AG09319 (cell line): ENCODE results near the gene WDR6.

Experiments
- DNase-seq: peaks from one replicate; pipeline ENCODE4 v3.0.0-alpha.2; 2010; ENCODE audit warnings: low read depth; ENCODE audit errors: extremely low read depth
- TF ChIP-seq, protein P1 (sequence below): IDR thresholded peaks from 2 replicates; pipeline ENCODE4 v1.5.1; 2011; ENCODE audit warnings: low read depth, mild to moderate bottlenecking, inconsistent platforms, low read length, moderate library complexity

WDR6 gene

GRCh38 chr3:48984663-48985062 lies 22.5 kb upstream of the WDR6 start:
- TF ChIP-seq, protein P1, sequence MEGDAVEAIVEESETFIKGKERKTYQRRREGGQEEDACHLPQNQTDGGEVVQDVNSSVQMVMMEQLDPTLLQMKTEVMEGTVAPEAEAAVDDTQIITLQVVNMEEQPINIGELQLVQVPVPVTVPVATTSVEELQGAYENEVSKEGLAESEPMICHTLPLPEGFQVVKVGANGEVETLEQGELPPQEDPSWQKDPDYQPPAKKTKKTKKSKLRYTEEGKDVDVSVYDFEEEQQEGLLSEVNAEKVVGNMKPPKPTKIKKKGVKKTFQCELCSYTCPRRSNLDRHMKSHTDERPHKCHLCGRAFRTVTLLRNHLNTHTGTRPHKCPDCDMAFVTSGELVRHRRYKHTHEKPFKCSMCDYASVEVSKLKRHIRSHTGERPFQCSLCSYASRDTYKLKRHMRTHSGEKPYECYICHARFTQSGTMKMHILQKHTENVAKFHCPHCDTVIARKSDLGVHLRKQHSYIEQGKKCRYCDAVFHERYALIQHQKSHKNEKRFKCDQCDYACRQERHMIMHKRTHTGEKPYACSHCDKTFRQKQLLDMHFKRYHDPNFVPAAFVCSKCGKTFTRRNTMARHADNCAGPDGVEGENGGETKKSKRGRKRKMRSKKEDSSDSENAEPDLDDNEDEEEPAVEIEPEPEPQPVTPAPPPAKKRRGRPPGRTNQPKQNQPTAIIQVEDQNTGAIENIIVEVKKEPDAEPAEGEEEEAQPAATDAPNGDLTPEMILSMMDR, result no peak
- DNase-seq, result no peak

DNA sequence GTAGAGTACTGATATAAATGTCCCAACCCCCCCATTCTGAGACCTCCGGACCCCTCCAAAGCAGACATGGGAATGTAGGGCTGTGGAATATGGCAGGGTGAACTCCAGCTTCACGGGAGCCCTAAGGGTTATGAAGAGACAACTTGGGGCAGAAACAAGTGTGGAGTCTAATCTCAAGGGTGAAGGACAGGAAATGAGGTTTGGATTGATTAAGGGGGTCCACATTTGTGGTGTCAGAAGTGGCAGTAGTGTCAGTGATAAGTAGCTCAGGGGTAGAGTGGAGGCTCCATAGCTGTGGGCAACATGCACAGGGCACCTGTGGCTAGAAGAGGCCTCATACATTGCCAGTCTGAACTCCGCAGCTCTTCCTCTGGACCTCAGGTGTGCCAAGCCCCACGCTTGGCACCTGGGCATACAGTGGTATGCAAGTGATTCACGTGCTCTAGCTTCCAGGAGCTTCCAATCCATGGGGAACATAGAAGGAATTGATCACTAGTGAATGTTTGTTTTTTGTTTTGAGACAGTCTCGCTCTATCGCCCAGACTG lies 21.3 kb upstream of the WDR6 start:
- TF ChIP-seq, protein P1, result no peak
- DNase-seq, result no peak

DNA sequence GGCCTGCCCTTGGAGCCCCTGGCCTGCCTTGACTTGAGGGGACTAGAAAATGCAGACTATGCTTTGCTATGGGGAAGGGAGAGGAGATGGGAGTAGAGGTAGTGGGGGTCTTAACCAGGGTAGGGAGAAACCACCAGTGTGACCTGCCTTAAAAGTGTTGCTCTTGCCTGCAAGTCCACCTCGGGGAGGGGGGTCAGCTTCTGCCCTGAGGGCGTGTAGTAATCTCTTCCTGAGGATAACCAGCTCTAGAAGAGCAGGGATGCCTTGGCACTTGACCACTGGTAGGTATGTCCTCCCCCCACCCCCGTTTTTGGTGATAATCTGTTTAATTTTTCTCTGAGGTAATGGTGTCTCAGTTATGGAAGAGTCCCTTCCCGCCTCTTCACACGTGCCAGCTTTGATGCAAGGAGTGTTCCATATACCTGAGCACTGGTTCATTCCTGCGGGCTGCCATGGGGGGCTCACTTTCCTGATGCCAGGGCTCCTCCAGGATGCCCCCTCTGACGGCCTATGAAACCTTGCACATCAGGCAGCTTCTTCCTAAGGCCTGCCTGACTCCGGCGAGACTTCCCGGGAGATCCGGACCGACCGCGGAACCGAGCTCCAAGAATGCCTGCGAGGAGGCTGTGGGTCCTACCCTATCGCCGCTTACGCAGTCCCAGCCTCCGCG lies 17.9 kb upstream of the WDR6 start:
- TF ChIP-seq, protein P1, result no peak
- no peak for DNase-seq

DNA sequence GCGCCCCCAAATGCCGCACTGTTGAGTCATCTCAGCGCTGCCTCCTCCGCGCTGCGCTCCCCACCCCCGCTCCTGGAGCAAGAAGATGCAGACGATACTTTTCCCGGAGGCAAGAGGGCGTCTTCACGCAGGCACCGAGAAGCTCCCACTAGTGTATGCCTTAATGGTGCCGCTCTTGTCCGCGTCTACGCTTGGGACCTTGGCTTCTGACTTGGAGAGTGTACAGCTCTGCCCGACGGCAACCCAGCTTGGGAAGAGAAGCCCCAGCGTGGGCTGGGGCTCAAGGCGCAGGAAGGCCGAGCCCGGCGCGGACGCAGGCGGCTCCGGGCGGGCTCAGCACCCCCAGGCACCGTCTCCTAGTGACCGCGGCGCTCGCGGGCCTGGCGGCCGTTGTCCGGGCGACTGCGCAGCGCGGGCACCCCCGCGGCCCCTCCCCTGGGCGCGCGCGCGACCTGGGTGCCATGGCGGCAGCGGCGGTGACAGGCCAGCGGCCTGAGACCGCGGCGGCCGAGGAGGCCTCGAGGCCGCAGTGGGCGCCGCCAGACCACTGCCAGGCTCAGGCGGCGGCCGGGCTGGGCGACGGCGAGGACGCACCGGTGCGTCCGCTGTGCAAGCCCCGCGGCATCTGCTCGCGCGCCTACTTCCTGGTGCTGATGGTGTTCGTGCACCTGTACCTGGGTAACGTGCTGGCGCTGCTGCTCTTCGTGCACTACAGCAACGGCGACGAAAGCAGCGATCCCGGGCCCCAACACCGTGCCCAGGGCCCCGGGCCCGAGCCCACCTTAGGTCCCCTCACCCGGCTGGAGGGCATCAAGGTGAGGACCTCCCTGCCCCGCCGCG lies 17.2 kb upstream of the WDR6 start, which contains the start of gene P4HTM:
Gene P4HTM (plus strand): TSS at position 446 of the 840 bp plus-strand sequence. CDS start 16 bp downstream, at position 462.
- TF ChIP-seq, protein P1, result peak; percentile 54
- DNase-seq, result peak; percentile 72

DNA sequence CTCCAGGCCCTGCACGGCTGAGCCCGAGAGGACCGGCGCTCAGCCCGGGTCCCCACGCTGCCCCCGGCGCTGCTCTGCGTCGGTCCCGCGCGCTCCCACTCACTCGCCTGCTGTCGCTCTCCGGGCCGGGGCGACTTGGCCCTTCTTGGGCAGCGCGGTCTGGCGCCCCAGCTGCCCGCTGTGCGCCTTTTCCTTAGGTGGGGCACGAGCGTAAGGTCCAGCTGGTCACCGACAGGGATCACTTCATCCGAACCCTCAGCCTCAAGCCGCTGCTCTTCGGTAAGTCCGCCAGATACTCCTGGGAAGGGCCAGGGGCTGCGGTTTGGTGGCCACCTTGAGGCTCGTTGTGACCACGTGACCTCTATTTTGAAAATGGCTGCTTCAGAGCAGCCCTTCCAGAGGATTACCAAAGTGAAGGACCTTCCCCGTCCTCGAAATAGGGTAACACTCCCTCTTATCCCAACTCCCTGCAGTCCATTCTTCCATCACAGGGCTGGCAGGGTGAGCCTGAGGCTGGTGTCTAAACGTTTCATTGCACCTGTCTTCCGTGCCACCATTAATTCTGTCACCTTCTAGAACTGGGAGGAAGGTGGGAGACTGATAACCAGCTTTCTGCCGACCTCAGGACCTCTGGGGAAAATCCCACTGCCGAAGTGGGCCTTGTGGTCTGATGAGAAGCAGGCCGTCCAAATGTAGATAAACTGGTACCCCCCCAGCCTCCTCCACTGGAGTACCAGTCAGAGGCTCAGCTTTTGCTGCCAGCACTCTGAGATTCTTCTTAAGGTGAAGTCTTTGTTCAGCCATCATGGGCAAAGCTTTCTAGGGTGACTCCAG lies 16.3 kb upstream of the WDR6 start:
- no peak for DNase-seq
- TF ChIP-seq, protein P1, result no peak

DNA sequence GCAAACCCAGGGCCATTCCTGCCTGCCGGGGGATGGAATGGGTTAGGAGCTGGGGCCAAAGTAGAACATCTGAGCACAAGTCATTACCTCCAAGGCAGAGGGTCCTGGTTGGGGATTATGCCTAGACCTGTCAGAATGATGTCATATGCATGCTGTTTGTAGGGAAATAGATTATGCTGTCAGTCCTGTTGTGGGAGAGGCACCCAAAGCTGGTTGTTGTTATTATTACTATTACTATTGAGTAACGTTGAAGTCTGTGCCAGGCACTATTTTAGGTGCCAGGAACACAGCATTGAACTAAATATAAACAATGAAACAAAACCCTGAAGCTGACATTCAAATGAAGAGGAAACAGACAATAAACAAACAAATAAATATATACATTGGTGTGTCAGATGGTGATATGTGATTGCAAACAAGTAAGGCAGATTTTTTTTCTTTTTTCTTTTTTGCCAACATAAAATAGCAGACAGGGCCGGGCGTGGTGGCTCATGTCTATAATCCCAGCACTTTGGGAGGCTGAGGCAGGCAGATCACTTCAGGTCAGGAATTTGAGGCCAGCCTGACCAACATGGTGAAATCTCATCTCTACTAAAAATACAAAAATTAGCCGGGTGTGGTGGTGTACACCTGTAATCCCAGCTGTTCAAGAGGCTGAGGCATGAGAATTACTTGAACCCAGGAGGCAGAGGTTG lies 15.2 kb upstream of the WDR6 start:
- DNase-seq, result no peak
- TF ChIP-seq, protein P1, result no peak
